AG04450 (cell line): ENCODE results near the gene CDC42EP2. TPM values are rescaled to one million over a fixed set of nuclear protein-coding genes. Genes with fewer than 3 reads are reported as not detected.

Source experiments
- CTCF ChIA-PET: fragments of 300-600, 350-600 bp; formaldehyde crosslinking; extraction: SDS; loops from one replicate; lab custom pipeline; 2022; ENCODE audit warnings: antibody characterized with exemption, inconsistent platforms; lab: Charles Lee
- POLR2A ChIA-PET: fragments of 350-600 bp; formaldehyde crosslinking; extraction: SDS; loops from one replicate; lab custom pipeline; 2021; ENCODE audit warnings: antibody characterized with exemption, inconsistent platforms; lab: Yijun Ruan, JAX
- DNase-seq: peaks from one replicate; pipeline ENCODE4 v3.0.0-alpha.2; 2011; ENCODE audit warnings: low read depth, low spot score
- H3K27ac ChIP-seq: one replicate; pipeline ENCODE4 v1.5.1; 2012; ENCODE audit warnings: low read depth, low read length, control low read depth
- H3K27me3 ChIP-seq: one replicate; pipeline ENCODE4 v1.6.0; 2012; ENCODE audit warnings: low read length; ENCODE audit not compliant: control insufficient read depth, insufficient read depth
- H3K4me3 ChIP-seq: 2 replicates; pipeline ENCODE4 v1.5.1; 2011; ENCODE audit warnings: mild to moderate bottlenecking, low read depth, low read length, control low read depth
- H3K9me3 ChIP-seq: 2 replicates; pipeline ENCODE4 v1.5.1; 2012; ENCODE audit warnings: low read length; ENCODE audit not compliant: control insufficient read depth, insufficient read depth
- polyA plus RNA-seq: library from polyadenylated mRNA; depleted of rRNA; stranded (reverse); fragments of >200 nt; gene quantifications from 2 replicates; pipeline ENCODE4 v1.2.3, GENCODE V29; 2011
- TF ChIP-seq, protein P1 (sequence below): IDR thresholded peaks from 2 replicates; pipeline ENCODE4 v1.5.1; 2011; ENCODE audit warnings: low read depth, low read length, control low read depth, inconsistent platforms

The CDC42EP2 gene
- polyA plus RNA-seq, 1 experiment, result 14.3 TPM

DNA sequence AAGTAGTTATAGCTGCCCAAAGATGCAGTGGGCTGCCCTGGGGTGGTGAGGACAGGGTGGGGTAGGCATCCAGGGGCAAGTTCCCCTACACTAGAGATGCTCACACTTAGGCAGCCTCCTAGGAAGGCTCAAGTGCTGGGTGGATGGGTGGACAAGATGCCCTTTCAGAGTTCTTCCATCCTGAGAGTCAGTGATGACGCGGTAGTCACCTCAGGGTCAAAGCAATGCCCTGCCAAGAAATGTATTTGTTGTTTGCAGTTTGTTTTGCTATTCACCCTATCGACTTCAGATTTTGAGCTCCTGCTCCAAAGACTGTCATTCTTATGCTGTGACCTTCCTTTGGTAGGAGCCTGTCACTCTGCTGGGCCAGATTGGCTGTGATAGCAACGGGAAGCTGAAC lies 34.0 kb upstream of the CDC42EP2 start:
- no peaks in the 10 kb centered on the region for H3K9me3 ChIP-seq
- TF ChIP-seq, protein P1, sequence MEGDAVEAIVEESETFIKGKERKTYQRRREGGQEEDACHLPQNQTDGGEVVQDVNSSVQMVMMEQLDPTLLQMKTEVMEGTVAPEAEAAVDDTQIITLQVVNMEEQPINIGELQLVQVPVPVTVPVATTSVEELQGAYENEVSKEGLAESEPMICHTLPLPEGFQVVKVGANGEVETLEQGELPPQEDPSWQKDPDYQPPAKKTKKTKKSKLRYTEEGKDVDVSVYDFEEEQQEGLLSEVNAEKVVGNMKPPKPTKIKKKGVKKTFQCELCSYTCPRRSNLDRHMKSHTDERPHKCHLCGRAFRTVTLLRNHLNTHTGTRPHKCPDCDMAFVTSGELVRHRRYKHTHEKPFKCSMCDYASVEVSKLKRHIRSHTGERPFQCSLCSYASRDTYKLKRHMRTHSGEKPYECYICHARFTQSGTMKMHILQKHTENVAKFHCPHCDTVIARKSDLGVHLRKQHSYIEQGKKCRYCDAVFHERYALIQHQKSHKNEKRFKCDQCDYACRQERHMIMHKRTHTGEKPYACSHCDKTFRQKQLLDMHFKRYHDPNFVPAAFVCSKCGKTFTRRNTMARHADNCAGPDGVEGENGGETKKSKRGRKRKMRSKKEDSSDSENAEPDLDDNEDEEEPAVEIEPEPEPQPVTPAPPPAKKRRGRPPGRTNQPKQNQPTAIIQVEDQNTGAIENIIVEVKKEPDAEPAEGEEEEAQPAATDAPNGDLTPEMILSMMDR, result no peak
- ChIA-PET CTCF (interaction anchor here (9.4 to 11.5 kb wide), 2 partner anchors 33 to 48 kb away, joined by 271 to 506 read pairs; partner anchors contain the start of genes CDC42EP2 and DPF2), POLR2A (interaction anchor here (1.3 to 1.8 kb wide), 2 partner anchors 10 to 17 kb away, joined by 3 to 11 read pairs; no protein-coding TSS in a partner anchor)
- H3K4me3 ChIP-seq, result no peak overlapping the region
- no peak for DNase-seq
- no peaks in the 10 kb centered on the region for H3K27me3 ChIP-seq
- H3K27ac ChIP-seq, result peak overlapping the region; percentile 84

DNA sequence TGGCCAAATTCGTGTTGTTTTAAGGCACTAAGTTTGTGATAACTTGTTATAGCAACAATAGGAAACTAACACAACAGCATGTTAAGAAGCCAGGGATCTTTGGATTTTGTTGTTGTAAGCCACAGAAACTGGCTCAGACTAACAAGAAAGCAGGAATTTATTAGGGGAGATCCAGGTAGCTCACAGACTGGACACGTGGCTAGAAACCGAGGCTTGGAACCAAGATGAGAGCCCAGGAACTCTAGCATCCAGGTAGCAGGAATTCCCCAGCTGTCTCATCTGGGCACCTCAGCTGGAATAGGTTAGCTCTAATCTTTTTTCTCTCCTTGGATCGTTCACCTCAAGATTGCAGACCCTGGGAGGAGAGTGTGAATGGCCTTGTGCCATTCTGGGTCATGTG lies 28.0 kb upstream of the CDC42EP2 start:
- Histone ChIP-seq H3K4me3 (no peak overlapping the region), H3K27me3 (no peaks in the 10 kb centered on the region), H3K9me3 (no peaks in the 10 kb centered on the region), H3K27ac (peak overlapping the region; percentile 3)
- DNase-seq, result no peak
- TF ChIP-seq, protein P1, result no peak
- POLR2A ChIA-PET, result interaction anchor here (1.0 kb wide), 1 partner anchor 30 kb away, joined by 4 read pairs; no protein-coding TSS in a partner anchor
- CTCF ChIA-PET, result interaction anchor here (1.3 to 2.0 kb wide), 3 partner anchors 11 to 43 kb away, joined by 3 to 8 read pairs (median 7); no protein-coding TSS in a partner anchor

DNA sequence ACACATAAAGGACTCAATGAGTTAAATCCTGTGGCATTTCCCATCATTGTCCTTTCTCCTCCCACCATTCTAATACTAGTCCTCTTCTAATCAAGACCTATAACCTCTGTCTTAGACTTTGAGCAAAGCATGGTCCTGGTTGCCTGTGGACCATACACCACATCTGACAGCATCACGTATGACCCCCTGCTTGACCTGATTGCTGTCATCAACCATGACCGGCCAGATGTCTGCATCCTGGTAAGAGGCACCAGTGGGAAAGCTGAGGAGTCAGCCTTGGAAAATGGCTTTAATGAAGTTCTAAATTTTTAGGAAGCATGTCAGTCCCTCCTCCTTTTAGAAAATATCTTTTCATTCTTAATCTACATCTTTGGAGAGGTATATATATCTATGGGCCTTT lies 27.1 kb upstream of the CDC42EP2 start:
- CTCF ChIA-PET, result interaction anchor here (1.9 to 9.4 kb wide), 3 partner anchors 12 to 42 kb away, joined by 7 to 93 read pairs (median 8); partner anchors contain the start of gene CDC42EP2
- Histone ChIP-seq H3K9me3 (no peaks in the 10 kb centered on the region), H3K4me3 (no peak overlapping the region), H3K27me3 (no peaks in the 10 kb centered on the region), H3K27ac (no peak overlapping the region)
- POLR2A ChIA-PET, result interaction anchor here (0.7 kb wide), 1 partner anchor 27 kb away, joined by 9 read pairs; the partner anchor contains the start of gene CDC42EP2
- TF ChIP-seq, protein P1, result no peak
- DNase-seq, result no peak

- no peak for DNase-seq
- CTCF ChIA-PET, result interaction anchor here (1.9 to 9.4 kb wide), 4 partner anchors 13 to 41 kb away, joined by 8 to 93 read pairs (median 18); partner anchors contain the start of gene CDC42EP2
Observed at GRCh38 chr11:65288706-65289536, 25.7 kb upstream of the CDC42EP2 start.

More at GRCh38 chr11:65288706-65289536, 25.7 kb upstream of the CDC42EP2 start:
- Histone ChIP-seq H3K27me3 (no peaks in the 10 kb centered on the region), H3K4me3 (no peak overlapping the region), H3K9me3 (no peaks in the 10 kb centered on the region), H3K27ac (peak overlapping the region; percentile 100)
- POLR2A ChIA-PET, result interaction anchor here (5.4 kb wide), 1 partner anchor 26 kb away, joined by 118 read pairs; the partner anchor contains the start of gene CDC42EP2
- TF ChIP-seq, protein P1, result no peak
